ENCODE data around the gene LMNTD1.

- TF ChIP-seq, protein P1, sequence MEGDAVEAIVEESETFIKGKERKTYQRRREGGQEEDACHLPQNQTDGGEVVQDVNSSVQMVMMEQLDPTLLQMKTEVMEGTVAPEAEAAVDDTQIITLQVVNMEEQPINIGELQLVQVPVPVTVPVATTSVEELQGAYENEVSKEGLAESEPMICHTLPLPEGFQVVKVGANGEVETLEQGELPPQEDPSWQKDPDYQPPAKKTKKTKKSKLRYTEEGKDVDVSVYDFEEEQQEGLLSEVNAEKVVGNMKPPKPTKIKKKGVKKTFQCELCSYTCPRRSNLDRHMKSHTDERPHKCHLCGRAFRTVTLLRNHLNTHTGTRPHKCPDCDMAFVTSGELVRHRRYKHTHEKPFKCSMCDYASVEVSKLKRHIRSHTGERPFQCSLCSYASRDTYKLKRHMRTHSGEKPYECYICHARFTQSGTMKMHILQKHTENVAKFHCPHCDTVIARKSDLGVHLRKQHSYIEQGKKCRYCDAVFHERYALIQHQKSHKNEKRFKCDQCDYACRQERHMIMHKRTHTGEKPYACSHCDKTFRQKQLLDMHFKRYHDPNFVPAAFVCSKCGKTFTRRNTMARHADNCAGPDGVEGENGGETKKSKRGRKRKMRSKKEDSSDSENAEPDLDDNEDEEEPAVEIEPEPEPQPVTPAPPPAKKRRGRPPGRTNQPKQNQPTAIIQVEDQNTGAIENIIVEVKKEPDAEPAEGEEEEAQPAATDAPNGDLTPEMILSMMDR (IDR thresholded peaks at IDR 0.05), result no peak
- no peak for TF ChIP-seq POLR2A (IDR thresholded peaks at IDR 0.05)
- TF ChIP-seq EP300 (IDR thresholded peaks at IDR 0.05), result no peak
Measured at GRCh38 chr12:25553098-25553497, at the start of gene LMNTD1.
